ENCODE data around the gene MAT2A.

MAT2A gene

DNA sequence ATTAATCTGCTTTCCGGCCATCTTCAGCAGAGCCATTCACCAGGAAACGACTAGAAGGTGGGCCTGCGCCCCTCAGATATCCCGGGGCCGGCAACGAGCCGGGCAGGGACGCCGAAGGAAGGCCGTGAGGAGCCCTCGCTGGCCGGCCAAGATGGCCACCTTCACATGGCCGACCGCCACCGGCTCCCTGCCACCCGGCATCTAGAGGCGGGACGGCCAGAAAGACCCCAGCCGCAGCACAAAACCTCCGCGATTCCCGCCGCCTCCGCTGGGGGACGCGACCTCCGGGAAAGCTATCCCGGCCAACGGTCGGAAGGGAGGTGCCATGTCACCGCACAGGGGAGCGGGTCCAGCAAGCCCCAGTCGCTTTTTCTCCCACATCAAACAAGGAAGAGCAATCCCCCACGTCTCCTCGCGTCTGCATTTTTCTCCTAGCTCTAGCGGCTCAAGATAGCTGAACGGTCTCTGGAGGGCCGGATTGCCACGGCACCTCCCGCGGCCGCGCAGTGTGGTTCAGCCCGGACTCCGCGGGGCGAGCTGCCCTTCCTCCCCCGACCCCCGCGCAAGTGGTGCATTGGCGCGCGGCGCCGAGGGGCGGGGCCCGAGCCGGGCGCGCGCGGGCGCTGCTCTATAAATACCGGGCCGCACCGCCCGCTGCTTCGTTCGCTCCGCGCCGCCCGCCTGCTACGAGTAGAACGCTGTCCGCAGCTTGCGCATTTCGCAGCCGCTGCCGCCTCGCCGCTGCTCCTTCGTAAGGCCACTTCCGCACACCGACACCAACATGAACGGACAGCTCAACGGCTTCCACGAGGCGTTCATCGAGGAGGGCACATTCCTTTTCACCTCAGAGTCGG lies at the start of gene MAT2A:
Gene MAT2A, plus strand, starts transcription at position 662 of the 854 bp plus-strand sequence. Its CDS starts 120 bp downstream, at position 782.
- Histone ChIP-seq H2AFZ (ENCODE audit: low read depth, low read length) (peak within 1 kb of the TSS; percentile 4), H3K4me1 (ENCODE audit: insufficient read depth, low read length) (peaks cover 25% of the 10 kb centered on the region), H3K36me3 (ENCODE audit: insufficient read depth, low read length) (peaks cover 36% of the 10 kb centered on the region), H3K4me3 (ENCODE audit: low read length) (peak within 1 kb of the TSS; percentile 70), H3K27me3 (ENCODE audit: insufficient read depth, low read length) (no peaks in the 10 kb centered on the region), H3K9me3 (ENCODE audit: low read length) (no peaks in the 10 kb centered on the region)

DNA sequence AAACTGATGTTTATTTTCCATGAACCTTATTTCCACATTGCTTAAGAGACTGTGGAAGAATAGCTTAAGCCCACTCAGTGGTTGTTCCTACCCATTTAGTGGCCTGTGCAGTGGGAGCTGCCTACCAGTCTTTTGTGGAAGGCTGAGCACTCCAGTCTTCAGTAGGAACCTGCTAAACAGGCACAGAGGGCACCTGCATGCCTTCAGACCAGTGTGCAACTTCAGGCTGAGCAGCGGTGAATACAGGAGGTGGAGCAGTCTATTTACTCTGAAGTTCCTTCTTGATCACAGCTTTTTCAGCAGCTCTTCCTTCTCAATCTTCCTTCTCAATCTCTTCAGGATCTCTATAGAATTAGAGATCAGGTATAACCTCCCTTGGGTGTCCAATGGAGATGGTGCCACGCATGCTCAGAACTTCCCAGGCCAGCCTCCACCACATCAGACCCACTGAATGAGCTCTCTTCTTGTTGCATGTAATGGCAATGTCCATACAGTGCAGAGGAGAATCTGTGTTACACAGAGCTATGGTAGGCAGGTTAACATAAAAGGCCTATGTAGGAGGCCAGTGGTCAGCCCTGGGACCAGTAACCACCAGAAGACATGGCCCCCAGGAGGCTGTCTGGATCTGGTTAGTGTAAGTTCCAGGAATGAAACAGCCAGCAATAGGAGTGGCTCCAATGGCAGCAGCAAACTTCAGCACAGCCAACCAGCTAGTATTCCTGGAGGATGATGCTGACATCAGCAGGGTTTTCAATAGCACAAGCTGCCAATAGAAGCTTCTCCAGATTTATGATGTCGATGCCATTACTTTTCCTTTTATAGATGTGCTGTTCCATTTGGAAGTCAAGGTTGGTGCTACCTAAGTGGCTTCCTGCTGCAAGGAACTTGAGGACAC lies 47.9 kb upstream of the MAT2A start:
- no peaks in the 10 kb centered on the region for H3K36me3 ChIP-seq (ENCODE audit: insufficient read depth, low read length)
- H3K4me1 ChIP-seq (ENCODE audit: insufficient read depth, low read length): no peaks in the 10 kb centered on the region
- H2AFZ ChIP-seq (ENCODE audit: low read depth, low read length): no peak overlapping the region
- H3K9me3 ChIP-seq (ENCODE audit: low read length): no peaks in the 10 kb centered on the region
- H3K27me3 ChIP-seq (ENCODE audit: insufficient read depth, low read length): no peaks in the 10 kb centered on the region
- H3K4me3 ChIP-seq (ENCODE audit: low read length): no peak overlapping the region

DNA sequence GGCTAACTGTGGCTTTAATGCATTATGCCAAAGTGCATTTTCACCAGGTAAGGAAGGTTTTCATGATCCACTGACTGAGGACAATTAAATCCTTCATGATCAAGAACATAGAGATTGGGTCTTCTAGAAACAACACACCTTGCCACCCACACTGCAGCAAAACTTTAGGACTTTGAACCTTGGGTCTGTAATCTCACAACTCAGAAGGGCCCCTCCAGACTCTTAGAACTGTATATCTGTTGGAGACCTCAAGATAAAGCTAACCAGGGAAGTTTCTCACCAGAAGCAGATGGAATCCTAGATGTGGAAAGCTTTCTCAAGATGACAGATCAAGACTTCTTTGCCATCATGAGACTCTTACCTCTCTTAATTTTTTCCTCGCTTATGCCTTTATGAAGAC lies 42.5 kb upstream of the MAT2A start:
- Histone ChIP-seq H3K4me3 (ENCODE audit: low read length) (no peak overlapping the region), H2AFZ (ENCODE audit: low read depth, low read length) (no peak overlapping the region), H3K36me3 (ENCODE audit: insufficient read depth, low read length) (no peaks in the 10 kb centered on the region), H3K4me1 (ENCODE audit: insufficient read depth, low read length) (no peaks in the 10 kb centered on the region), H3K27me3 (ENCODE audit: insufficient read depth, low read length) (peaks cover 4% of the 10 kb centered on the region), H3K9me3 (ENCODE audit: low read length) (no peaks in the 10 kb centered on the region)

DNA sequence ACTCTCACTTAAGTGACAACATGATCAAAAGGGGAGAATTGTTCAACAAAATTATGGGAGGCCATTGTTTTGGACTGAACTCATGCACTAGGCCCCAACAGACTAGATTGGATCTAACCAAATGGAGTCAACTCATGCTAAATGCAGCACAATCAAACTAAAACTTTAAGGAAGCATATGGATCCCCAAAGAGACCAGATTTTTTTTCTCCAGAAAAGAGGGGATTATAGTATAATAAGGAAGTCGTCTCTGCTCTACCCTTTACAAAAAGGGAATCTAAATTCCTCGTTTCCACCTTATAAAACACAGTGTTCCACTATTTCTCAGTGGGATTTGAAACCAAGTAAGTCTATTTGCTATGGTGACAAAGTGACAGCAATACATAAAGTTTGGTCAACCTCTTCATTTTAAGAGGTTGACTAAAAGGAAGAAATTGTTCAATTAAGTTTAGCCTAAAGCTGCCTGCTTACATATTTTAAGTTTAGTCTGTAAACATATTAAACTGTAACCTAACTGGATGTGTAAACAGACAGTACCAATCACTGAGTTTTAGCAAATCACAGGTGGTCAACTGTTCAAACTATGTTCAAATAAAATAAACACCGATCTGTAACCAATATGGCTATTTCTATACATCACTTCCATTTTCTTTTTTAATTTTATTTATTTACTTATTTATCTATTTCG lies 40.9 kb upstream of the MAT2A start:
- Histone ChIP-seq H3K36me3 (ENCODE audit: insufficient read depth, low read length) (no peaks in the 10 kb centered on the region), H3K4me3 (ENCODE audit: low read length) (no peak overlapping the region), H3K4me1 (ENCODE audit: insufficient read depth, low read length) (no peaks in the 10 kb centered on the region), H3K27me3 (ENCODE audit: insufficient read depth, low read length) (peaks cover 4% of the 10 kb centered on the region), H3K9me3 (ENCODE audit: low read length) (no peaks in the 10 kb centered on the region), H2AFZ (ENCODE audit: low read depth, low read length) (no peak overlapping the region)

DNA sequence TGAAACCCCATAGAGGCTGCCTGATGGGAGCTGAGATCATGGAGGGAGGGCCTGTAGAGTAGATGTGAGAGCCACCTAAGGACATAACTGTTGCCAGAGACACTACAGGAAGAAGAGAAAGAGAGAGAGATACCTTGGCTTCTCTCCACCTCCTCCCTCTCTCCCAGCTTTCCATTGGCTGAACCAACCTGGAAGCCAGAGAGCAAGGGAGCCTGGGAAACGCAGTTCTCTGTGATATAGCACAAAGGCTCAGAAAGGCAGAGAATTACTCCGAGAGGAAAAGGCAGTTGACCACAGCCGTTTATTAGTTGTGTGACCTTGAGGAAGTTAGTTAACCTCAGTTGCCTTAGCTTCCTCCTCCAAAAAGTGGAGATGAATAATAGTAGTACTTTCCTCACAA lies 37.7 kb upstream of the MAT2A start:
- Histone ChIP-seq H3K36me3 (ENCODE audit: insufficient read depth, low read length) (no peaks in the 10 kb centered on the region), H3K4me3 (ENCODE audit: low read length) (no peak overlapping the region), H3K27me3 (ENCODE audit: insufficient read depth, low read length) (peaks cover 9% of the 10 kb centered on the region), H2AFZ (ENCODE audit: low read depth, low read length) (no peak overlapping the region), H3K4me1 (ENCODE audit: insufficient read depth, low read length) (no peaks in the 10 kb centered on the region), H3K9me3 (ENCODE audit: low read length) (no peaks in the 10 kb centered on the region)

DNA sequence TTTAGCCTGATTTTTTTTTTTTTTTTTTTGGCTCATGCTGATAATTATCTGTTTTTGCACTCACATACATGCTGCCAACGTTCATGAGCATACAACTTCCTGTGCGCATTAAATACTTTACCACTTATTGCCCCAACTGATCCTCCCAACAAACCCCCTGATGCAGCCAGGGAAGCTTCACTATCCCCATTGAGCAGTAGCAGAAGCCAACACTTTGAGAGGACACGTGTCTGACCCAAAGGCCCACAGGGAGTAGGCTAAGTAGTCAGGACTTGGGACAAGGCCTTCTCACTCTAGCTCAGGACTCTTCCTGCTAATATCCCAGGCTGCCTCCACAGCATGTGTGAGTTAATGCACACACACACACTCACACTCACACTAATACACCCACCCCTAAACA lies 36.2 kb upstream of the MAT2A start:
- Histone ChIP-seq H3K4me3 (ENCODE audit: low read length) (no peak overlapping the region), H2AFZ (ENCODE audit: low read depth, low read length) (no peak overlapping the region), H3K36me3 (ENCODE audit: insufficient read depth, low read length) (no peaks in the 10 kb centered on the region), H3K4me1 (ENCODE audit: insufficient read depth, low read length) (no peaks in the 10 kb centered on the region), H3K27me3 (ENCODE audit: insufficient read depth, low read length) (peaks cover 9% of the 10 kb centered on the region), H3K9me3 (ENCODE audit: low read length) (no peaks in the 10 kb centered on the region)

DNA sequence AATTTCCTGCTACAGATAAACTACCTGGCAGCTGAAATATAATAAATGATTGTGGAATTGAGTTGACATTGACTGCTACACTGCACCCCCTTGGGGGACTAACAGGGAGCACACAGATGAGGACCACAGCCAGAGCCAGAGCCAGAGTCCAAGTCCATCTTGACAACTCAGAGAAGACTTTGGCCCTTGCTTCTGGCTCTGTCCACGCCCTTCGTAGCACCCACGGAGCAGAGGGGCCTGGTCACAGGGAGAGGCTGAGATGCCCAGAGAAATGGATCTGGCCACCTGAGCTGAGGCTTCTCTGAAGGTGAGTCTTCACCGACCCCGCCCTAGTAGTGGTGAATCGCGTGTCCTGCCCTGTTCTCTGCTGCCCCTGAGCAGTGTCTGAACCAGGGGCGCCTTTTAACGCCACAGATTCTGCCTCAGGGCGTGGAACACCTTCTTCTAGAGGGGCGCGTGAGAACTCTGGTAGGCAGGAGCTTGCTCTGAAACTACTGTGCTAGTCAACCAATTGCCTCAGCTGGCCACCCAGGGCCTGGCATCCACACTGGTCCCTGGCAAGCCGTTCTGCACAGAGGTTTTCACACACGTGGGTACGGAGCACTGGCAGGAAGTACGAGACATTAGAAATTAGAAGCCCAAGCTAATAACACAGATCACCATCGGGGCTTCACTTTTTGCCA lies 35.7 kb upstream of the MAT2A start:
- peaks cover 5% of the 10 kb centered on the region for H3K27me3 ChIP-seq (ENCODE audit: insufficient read depth, low read length)
- no peaks in the 10 kb centered on the region for H3K9me3 ChIP-seq (ENCODE audit: low read length)
- H3K36me3 ChIP-seq (ENCODE audit: insufficient read depth, low read length): no peaks in the 10 kb centered on the region
- no peaks in the 10 kb centered on the region for H3K4me1 ChIP-seq (ENCODE audit: insufficient read depth, low read length)
- H2AFZ ChIP-seq (ENCODE audit: low read depth, low read length): no peak overlapping the region
- no peak overlapping the region for H3K4me3 ChIP-seq (ENCODE audit: low read length)

DNA sequence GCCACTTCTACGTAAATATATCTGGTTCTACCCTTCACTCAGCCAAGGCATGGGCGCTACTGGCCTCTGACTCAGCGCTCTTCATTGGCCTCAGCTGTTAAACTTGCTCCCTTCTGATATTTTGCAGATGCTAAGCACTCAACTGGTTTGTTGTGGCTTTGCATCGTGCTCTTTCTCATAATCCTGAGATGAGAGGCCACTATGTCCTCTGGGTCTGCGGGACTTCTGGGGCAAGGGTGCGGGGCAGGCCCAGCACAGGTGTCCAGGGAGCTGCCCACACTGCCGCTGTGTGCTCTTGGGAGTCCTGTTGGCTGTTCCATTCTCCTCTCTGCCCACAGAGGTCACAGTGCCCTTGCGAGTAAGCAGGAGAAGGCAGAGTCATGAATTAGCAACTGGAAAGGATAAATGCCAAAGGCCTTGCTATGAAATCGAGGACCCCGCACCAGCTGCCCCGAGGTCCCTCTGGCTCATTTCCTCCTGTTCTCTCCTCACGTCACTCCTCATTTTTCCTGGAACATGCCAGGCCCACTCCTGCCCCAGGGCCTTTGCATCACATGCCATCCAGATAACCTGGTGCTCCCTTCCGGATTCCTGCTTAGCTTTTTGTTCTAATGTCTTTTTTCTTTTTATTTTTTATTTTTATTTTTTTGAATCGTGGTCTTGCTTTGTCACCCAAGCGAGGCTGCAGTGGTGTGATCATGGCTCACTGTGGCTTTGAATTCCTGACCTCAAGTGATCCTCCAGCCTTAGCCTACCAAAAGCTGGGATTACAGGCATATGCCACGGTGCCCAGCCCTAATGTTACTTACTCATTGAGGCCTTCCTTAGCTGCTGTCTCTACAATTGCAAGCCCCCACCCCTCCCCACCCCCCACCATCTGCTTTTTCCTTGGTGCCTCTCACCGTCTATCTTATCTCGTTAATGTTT lies 34.9 kb upstream of the MAT2A start:
- Histone ChIP-seq H3K27me3 (ENCODE audit: insufficient read depth, low read length) (peaks cover 5% of the 10 kb centered on the region), H3K36me3 (ENCODE audit: insufficient read depth, low read length) (no peaks in the 10 kb centered on the region), H3K4me1 (ENCODE audit: insufficient read depth, low read length) (no peaks in the 10 kb centered on the region), H3K9me3 (ENCODE audit: low read length) (no peaks in the 10 kb centered on the region), H2AFZ (ENCODE audit: low read depth, low read length) (no peak overlapping the region), H3K4me3 (ENCODE audit: low read length) (no peak overlapping the region)

DNA sequence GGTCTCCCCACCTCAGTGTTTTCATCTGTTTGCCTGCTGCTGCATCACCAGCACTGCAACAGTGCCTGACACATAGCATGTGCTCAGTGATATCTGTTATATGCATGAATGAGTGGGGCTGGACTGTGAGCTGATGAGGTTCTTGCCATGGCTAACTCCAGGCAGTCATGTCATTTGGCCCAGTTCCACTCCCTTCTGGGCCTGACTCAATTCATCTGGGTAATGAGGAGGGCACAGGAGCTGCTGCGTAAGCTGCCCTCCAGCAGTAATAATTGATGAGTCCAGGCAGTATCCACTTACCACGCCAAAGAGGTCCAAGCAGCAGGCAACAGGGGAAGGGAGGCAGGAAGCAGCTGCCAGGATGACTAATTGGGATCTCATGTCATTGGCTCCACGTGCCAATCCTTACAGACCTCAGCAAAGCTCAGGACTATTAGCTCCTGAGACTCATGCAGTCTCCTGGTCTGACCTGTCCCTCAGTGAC lies 34.1 kb upstream of the MAT2A start:
- H2AFZ ChIP-seq (ENCODE audit: low read depth, low read length): no peak overlapping the region
- H3K4me1 ChIP-seq (ENCODE audit: insufficient read depth, low read length): no peaks in the 10 kb centered on the region

DNA sequence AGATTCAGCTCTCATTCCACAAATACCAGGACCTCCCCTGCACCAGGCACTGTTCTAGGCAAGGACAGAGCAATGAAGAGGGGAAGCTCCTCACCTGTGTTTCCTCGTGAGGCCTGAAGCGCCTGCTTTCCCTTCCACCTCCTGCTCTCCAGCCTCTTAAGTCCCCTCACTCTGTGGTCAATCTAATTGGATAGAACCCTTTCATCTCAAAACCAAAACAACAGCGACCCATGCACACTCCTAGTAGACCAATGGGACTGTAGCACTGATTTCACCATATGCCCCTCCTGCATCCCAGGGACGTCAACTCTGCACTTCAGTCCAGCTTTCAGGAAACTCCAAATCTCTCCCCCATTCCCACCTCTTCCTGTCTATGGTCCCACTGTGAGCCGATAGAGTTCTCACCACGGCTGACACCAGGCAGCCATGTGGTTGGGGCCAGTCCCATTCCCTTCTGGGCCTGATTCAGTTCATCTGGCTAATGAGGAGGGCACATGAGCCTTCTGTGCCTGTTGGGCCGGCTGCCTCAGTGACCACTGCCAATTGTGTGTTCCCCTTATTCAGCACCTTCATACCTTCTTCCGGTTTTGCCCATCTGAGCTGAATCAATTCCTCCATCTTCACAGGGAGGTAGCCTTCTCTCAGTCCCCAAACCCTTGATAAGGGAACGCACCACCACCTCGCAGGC lies 33.3 kb upstream of the MAT2A start:
- Histone ChIP-seq H3K36me3 (ENCODE audit: insufficient read depth, low read length) (no peaks in the 10 kb centered on the region), H3K4me3 (ENCODE audit: low read length) (no peak overlapping the region), H3K4me1 (ENCODE audit: insufficient read depth, low read length) (no peaks in the 10 kb centered on the region), H3K27me3 (ENCODE audit: insufficient read depth, low read length) (peaks cover 5% of the 10 kb centered on the region), H2AFZ (ENCODE audit: low read depth, low read length) (no peak overlapping the region), H3K9me3 (ENCODE audit: low read length) (no peaks in the 10 kb centered on the region)

More for the DNA sequence above, 34.1 kb upstream of the MAT2A start:
- Histone ChIP-seq H3K36me3 (ENCODE audit: insufficient read depth, low read length) (no peaks in the 10 kb centered on the region), H3K4me3 (ENCODE audit: low read length) (no peak overlapping the region), H3K27me3 (ENCODE audit: insufficient read depth, low read length) (peaks cover 5% of the 10 kb centered on the region), H3K9me3 (ENCODE audit: low read length) (no peaks in the 10 kb centered on the region)

DNA sequence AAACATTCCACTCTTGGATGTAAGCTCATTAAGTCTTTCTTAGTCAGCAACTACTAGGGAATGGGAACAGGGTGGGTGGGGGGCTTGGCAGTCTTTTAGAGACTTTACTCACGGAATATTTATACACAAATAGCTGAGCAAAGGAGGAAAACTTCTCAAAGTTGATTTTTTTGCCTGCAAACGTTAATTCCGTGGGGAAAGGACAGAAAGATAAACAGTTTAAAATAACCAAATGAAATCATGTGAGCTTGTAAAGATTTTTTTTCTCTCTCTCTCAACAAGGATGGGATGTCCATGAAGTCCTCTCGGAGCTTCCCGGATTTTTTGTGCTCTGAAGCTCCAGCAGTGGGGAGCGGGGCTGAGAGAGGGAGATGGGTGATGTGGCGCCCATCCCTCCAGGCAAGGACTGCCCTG lies 32.2 kb upstream of the MAT2A start:
- H3K4me1 ChIP-seq (ENCODE audit: insufficient read depth, low read length): no peaks in the 10 kb centered on the region
- no peaks in the 10 kb centered on the region for H3K9me3 ChIP-seq (ENCODE audit: low read length)
- peaks cover 5% of the 10 kb centered on the region for H3K27me3 ChIP-seq (ENCODE audit: insufficient read depth, low read length)

More for the DNA sequence above, 32.2 kb upstream of the MAT2A start:
- H3K36me3 ChIP-seq (ENCODE audit: insufficient read depth, low read length): no peaks in the 10 kb centered on the region
- H3K4me3 ChIP-seq (ENCODE audit: low read length): no peak overlapping the region
- H2AFZ ChIP-seq (ENCODE audit: low read depth, low read length): no peak overlapping the region
